ENCODE results near the gene GCKR. TPM values are rescaled to one million over a fixed set of nuclear protein-coding genes. Genes with fewer than 3 reads are reported as not detected.

Gene GCKR
- polyA plus RNA-seq, 1 donor from 2014 or later = 2.5 TPM

DNA sequence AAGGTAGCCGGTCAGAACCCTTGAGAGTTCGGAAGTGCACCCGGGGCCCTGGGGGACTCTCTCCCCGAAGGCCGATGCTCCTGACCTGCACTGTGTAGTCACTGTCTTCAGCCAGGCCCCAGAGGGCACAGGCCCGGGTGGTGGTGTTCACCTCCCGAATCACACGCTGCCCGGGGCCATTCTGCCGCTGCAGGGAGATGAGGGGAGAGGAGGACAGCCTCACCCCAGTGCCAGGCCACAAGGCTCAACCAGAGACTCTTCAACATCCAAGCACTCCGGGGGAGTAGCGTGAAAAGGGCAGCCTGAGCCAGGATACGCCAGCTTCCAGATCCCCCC lies 2.7 kb upstream of the GCKR start:
- Histone ChIP-seq H3K9me3 (ENCODE audit: low read length) (no peaks in the 10 kb centered on the region), H3K4me3 (ENCODE audit: low read length) (peak overlapping the region; percentile 80), H3K9ac (ENCODE audit: low read length) (no peak overlapping the region), H3K4me2 (ENCODE audit: low read length) (peak overlapping the region; percentile 21), H4K20me1 (ENCODE audit: insufficient read depth) (no peaks in the 10 kb centered on the region), H3K27me3 (ENCODE audit: insufficient read depth, low read depth, low read length) (peaks cover 7% of the 10 kb centered on the region), H3K36me3 (ENCODE audit: insufficient read depth, low read length) (no peaks in the 10 kb centered on the region), H3K9me2 (ENCODE audit: insufficient read depth, low read length) (no peaks in the 10 kb centered on the region), H3F3A (ENCODE audit: insufficient read depth, low read length, poor library complexity, severe bottlenecking) (no peaks in the 10 kb centered on the region), H2AFZ (ENCODE audit: low read depth, low read length) (no peak overlapping the region), H3K27ac (ENCODE audit: low read length) (no peak overlapping the region), H3K79me2 (replicated peaks; ENCODE audit: insufficient read depth, low read length) (no peaks in the 10 kb centered on the region)
- TF ChIP-seq, protein P1, sequence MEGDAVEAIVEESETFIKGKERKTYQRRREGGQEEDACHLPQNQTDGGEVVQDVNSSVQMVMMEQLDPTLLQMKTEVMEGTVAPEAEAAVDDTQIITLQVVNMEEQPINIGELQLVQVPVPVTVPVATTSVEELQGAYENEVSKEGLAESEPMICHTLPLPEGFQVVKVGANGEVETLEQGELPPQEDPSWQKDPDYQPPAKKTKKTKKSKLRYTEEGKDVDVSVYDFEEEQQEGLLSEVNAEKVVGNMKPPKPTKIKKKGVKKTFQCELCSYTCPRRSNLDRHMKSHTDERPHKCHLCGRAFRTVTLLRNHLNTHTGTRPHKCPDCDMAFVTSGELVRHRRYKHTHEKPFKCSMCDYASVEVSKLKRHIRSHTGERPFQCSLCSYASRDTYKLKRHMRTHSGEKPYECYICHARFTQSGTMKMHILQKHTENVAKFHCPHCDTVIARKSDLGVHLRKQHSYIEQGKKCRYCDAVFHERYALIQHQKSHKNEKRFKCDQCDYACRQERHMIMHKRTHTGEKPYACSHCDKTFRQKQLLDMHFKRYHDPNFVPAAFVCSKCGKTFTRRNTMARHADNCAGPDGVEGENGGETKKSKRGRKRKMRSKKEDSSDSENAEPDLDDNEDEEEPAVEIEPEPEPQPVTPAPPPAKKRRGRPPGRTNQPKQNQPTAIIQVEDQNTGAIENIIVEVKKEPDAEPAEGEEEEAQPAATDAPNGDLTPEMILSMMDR (IDR thresholded peaks at IDR 0.05; ENCODE audit: poor library complexity, severe bottlenecking) = no peak
- TF ChIP-seq EZH2 (IDR thresholded peaks at IDR 0.05; ENCODE audit: borderline replicate concordance, insufficient read depth, low read length, poor library complexity, severe bottlenecking) (no peak), MXI1 (conservative IDR thresholded peaks at IDR 0.05; ENCODE audit: poor library complexity, severe bottlenecking) (no peak), TAF1 (IDR thresholded peaks at IDR 0.05; ENCODE audit: low read depth) (no peak), EP300 (conservative IDR thresholded peaks at IDR 0.05; ENCODE audit: poor library complexity, severe bottlenecking) (no peak), RAD21 (conservative IDR thresholded peaks at IDR 0.05) (no peak), POLR2AphosphoS5 (IDR thresholded peaks at IDR 0.05) (no peak), SMC3 (conservative IDR thresholded peaks at IDR 0.05; ENCODE audit: poor library complexity) (no peak)
- TF ChIP-seq, protein P2, sequence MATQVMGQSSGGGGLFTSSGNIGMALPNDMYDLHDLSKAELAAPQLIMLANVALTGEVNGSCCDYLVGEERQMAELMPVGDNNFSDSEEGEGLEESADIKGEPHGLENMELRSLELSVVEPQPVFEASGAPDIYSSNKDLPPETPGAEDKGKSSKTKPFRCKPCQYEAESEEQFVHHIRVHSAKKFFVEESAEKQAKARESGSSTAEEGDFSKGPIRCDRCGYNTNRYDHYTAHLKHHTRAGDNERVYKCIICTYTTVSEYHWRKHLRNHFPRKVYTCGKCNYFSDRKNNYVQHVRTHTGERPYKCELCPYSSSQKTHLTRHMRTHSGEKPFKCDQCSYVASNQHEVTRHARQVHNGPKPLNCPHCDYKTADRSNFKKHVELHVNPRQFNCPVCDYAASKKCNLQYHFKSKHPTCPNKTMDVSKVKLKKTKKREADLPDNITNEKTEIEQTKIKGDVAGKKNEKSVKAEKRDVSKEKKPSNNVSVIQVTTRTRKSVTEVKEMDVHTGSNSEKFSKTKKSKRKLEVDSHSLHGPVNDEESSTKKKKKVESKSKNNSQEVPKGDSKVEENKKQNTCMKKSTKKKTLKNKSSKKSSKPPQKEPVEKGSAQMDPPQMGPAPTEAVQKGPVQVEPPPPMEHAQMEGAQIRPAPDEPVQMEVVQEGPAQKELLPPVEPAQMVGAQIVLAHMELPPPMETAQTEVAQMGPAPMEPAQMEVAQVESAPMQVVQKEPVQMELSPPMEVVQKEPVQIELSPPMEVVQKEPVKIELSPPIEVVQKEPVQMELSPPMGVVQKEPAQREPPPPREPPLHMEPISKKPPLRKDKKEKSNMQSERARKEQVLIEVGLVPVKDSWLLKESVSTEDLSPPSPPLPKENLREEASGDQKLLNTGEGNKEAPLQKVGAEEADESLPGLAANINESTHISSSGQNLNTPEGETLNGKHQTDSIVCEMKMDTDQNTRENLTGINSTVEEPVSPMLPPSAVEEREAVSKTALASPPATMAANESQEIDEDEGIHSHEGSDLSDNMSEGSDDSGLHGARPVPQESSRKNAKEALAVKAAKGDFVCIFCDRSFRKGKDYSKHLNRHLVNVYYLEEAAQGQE (IDR thresholded peaks at IDR 0.05; ENCODE audit: borderline replicate concordance) = no peak

DNA sequence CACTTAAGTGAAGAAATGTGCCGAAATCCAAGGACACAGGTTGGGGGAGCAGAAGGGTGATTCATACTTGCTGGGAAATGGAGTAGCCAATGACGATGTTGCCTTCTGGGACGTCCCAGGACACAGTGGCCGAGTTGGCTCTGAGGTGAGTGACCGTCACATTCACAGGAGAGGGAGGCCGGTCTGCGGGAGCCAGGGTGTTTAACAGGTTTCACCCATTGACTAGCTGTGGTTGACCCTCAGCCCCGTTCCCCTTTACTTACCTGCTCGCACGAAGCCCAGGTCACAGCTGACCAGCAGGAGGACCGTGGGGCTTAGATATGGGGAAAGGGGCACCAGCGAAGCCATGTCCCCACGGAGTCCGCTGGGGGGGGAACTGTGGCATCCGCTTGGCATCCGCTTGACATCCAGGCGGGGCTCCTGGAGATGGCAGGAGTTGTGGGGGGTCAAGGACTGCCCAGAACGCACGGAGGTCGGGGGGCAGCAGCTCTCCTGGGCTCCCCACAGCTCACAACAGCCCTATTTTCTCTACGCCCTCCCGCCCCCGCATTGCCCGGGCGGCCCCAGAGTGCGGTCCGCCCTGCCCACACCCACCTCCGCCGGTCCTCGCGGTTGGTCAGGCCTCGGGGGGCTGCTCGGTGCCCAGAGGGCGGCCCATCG lies 2.2 kb upstream of the GCKR start:
- Histone ChIP-seq H3K9ac (ENCODE audit: low read length) (peak overlapping the region; percentile 75), H4K20me1 (ENCODE audit: insufficient read depth) (no peaks in the 10 kb centered on the region), H3K79me2 (replicated peaks; ENCODE audit: insufficient read depth, low read length) (no peaks in the 10 kb centered on the region), H3K9me3 (ENCODE audit: low read length) (no peaks in the 10 kb centered on the region), H3F3A (ENCODE audit: insufficient read depth, low read length, poor library complexity, severe bottlenecking) (no peaks in the 10 kb centered on the region), H3K4me2 (ENCODE audit: low read length) (peak overlapping the region; percentile 21), H3K9me2 (ENCODE audit: insufficient read depth, low read length) (no peaks in the 10 kb centered on the region), H3K4me3 (ENCODE audit: low read length) (peak overlapping the region; percentile 80), H3K36me3 (ENCODE audit: insufficient read depth, low read length) (no peaks in the 10 kb centered on the region), H2AFZ (ENCODE audit: low read depth, low read length) (peak overlapping the region; percentile 33), H3K27ac (ENCODE audit: low read length) (no peak overlapping the region), H3K27me3 (ENCODE audit: insufficient read depth, low read depth, low read length) (peaks cover 7% of the 10 kb centered on the region)
- TF ChIP-seq MXI1 (conservative IDR thresholded peaks at IDR 0.05; ENCODE audit: poor library complexity, severe bottlenecking) (no peak), EP300 (conservative IDR thresholded peaks at IDR 0.05; ENCODE audit: poor library complexity, severe bottlenecking) (no peak), RAD21 (conservative IDR thresholded peaks at IDR 0.05) (no peak), TAF1 (IDR thresholded peaks at IDR 0.05; ENCODE audit: low read depth) (no peak), POLR2AphosphoS5 (IDR thresholded peaks at IDR 0.05) (no peak), SMC3 (conservative IDR thresholded peaks at IDR 0.05; ENCODE audit: poor library complexity) (no peak), EZH2 (IDR thresholded peaks at IDR 0.05; ENCODE audit: borderline replicate concordance, insufficient read depth, low read length, poor library complexity, severe bottlenecking) (no peak)
- TF ChIP-seq, protein P2 (IDR thresholded peaks at IDR 0.05; ENCODE audit: borderline replicate concordance) = no peak
- TF ChIP-seq, protein P1 (IDR thresholded peaks at IDR 0.05; ENCODE audit: poor library complexity, severe bottlenecking) = no peak
